Panc1 (cell line): ENCODE data around the gene BICD1. TPM values are rescaled to one million over a fixed set of nuclear protein-coding genes. Genes with fewer than 3 reads are reported as not detected.

Experiments
- ATAC-seq: fragments of 200-7000 bp; cut with Tn5 transposase; 2 replicates; pipeline ENCODE4 v1.9.1; 2020; ENCODE audit warnings: mild to moderate bottlenecking, moderate library complexity
- BruUV-seq: library from RNA; stranded (reverse); fragments of 400-500 nt; replicated peaks from 2 replicates; lab custom pipeline; 2021; lab: Mats Ljungman, UMichigan
- CTCF ChIA-PET: fragments of 300-600 bp; sonication (Branson Sonifier 250); formaldehyde crosslinking; loops from one replicate; lab custom pipeline; 2022; ENCODE audit warnings: antibody characterized with exemption; lab: Charles Lee
- POLR2A ChIA-PET: fragments of 300-600 bp; sonication (Branson Sonifier 250); formaldehyde crosslinking; loops from one replicate; lab custom pipeline; 2022; ENCODE audit warnings: antibody characterized with exemption; lab: Charles Lee
- DNase-seq: peaks from one replicate; pipeline ENCODE4 v3.0.0-alpha.2; 2010; ENCODE audit warnings: low read depth, low spot score
- H3K27ac ChIP-seq: 2 replicates; pipeline ENCODE4 v1.5.1; 2011; ENCODE audit warnings: mild to moderate bottlenecking, low read length, inconsistent platforms
- H3K27me3 ChIP-seq: fragments of 200-500 bp; sonication (Bioruptor generic); 2 replicates; pipeline ENCODE4 v1.6.0; 2014; ENCODE audit warnings: low read length, inconsistent platforms; ENCODE audit not compliant: control insufficient read depth, insufficient read depth
- H3K36me3 ChIP-seq: fragments of 200-500 bp; sonication (Bioruptor generic); 2 replicates; pipeline ENCODE4 v1.5.1; 2014; ENCODE audit warnings: inconsistent platforms, mild to moderate bottlenecking, low read length, moderate library complexity; ENCODE audit not compliant: control insufficient read depth, insufficient read depth
- H3K4me1 ChIP-seq: 2 replicates; pipeline ENCODE4 v1.5.1; 2011; ENCODE audit warnings: inconsistent platforms, mild to moderate bottlenecking, low read length, moderate library complexity; ENCODE audit not compliant: control insufficient read depth, insufficient read depth
- H3K4me3 ChIP-seq, 2 experiments: 2 replicates each; pipeline ENCODE4 v1.5.1; 2011 to 2012; ENCODE audit warnings: low read depth in 2 of 2, low read length in 2 of 2, mild to moderate bottlenecking in 2 of 2, inconsistent platforms in 1 of 2, moderate library complexity in 1 of 2
- H3K9me3 ChIP-seq: fragments of 200-500 bp; sonication (Bioruptor generic); 2 replicates; pipeline ENCODE4 v1.5.1; 2014; ENCODE audit warnings: low read depth, mild to moderate bottlenecking, inconsistent platforms, low read length, moderate library complexity; ENCODE audit not compliant: control insufficient read depth, insufficient read depth
- POLR2AphosphoS5 ChIP-seq: IDR thresholded peaks from 2 replicates; pipeline ENCODE4 v1.6.1; 2012; ENCODE audit warnings: mild to moderate bottlenecking, low read depth, low read length, moderate library complexity
- SIN3A ChIP-seq: IDR thresholded peaks from 2 replicates; pipeline ENCODE4 v1.6.1; 2012; ENCODE audit warnings: low read depth, mild to moderate bottlenecking, low read length, moderate library complexity, borderline replicate concordance; ENCODE audit not compliant: insufficient read depth
- TCF7L2 ChIP-seq: IDR thresholded peaks from 2 replicates; pipeline ENCODE4 v1.6.1; 2011; ENCODE audit warnings: mild to moderate bottlenecking, low read depth, low read length, inconsistent platforms
- in situ Hi-C: cut with HindIII; loops from 2 replicates; pipeline ENCODE4 v1.10.0; 2016; ENCODE audit warnings: low sequenced_read_pairs, low pct_unique_long_range_greater_than_20kb
- intact Hi-C: fragments of 100-400 bp; cut with micrococcal nuclease; formaldehyde crosslinking; loops from one replicate; pipeline ENCODE4 v1.10.0; 2022; ENCODE audit not compliant: unreplicated experiment
- total RNA-seq: library from RNA; stranded (reverse); gene quantifications from one replicate; pipeline ENCODE4 v1.2.1, GENCODE V29; 2021; ENCODE audit not compliant: unreplicated experiment
- TF ChIP-seq, protein P1 (sequence below): fragments of 450-650 bp; IDR thresholded peaks from 2 replicates; pipeline ENCODE4 v1.5.1; 2017; ENCODE audit warnings: mild to moderate bottlenecking
- TF ChIP-seq, protein P2 (sequence below), 2 experiments: IDR thresholded peaks; 2 replicates each; pipeline ENCODE4 v1.6.1; 2011 to 2012; ENCODE audit warnings: low read depth in 2 of 2, control low read depth in 1 of 2, low read length in 1 of 2, mild to moderate bottlenecking in 1 of 2, moderate library complexity in 1 of 2; ENCODE audit not compliant: insufficient read depth in 1 of 2

Gene BICD1
- total RNA-seq, 1 experiment from 2014 or later: 40.0 TPM

DNA sequence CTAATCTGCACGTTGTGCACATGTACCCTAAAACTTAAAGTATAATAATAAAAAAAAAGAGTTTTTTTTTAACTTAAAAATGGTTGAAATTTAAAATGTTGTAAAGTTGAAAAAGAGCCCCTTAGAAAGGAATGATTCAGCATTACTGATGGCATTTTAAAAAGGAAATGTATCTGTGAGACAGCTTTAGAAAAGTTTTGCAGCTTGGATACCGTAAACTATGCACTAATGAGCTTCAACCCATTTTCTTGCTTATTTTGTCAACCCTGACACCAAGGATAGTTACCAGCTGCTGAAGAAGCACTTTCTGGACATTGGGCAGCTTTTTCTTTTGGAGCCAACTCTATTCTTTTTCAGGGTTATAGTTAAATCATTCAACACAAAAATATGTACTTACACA lies 4.3 kb downstream of the BICD1 start:
- H3K36me3 ChIP-seq: no peaks in the 10 kb centered on the region; the same call in 1 of the 2 replicates
- intact Hi-C loops: no loop called here
- ChIA-PET POLR2A (interaction anchor here (0.6 kb wide), 1 partner anchor 23 kb away, joined by 3 read pairs; no protein-coding TSS in a partner anchor), CTCF (interaction anchor here (0.5 kb wide), 1 partner anchor 324 kb away, joined by 4 read pairs; no protein-coding TSS in a partner anchor)
- H3K4me3 ChIP-seq: no peak overlapping the region
- DNase-seq: no peak
- no peaks in the 10 kb centered on the region for H3K27me3 ChIP-seq
- no peak for ATAC-seq
- TF ChIP-seq POLR2AphosphoS5 (no peak), TCF7L2 (no peak), SIN3A (no peak)
- TF ChIP-seq, protein P1, sequence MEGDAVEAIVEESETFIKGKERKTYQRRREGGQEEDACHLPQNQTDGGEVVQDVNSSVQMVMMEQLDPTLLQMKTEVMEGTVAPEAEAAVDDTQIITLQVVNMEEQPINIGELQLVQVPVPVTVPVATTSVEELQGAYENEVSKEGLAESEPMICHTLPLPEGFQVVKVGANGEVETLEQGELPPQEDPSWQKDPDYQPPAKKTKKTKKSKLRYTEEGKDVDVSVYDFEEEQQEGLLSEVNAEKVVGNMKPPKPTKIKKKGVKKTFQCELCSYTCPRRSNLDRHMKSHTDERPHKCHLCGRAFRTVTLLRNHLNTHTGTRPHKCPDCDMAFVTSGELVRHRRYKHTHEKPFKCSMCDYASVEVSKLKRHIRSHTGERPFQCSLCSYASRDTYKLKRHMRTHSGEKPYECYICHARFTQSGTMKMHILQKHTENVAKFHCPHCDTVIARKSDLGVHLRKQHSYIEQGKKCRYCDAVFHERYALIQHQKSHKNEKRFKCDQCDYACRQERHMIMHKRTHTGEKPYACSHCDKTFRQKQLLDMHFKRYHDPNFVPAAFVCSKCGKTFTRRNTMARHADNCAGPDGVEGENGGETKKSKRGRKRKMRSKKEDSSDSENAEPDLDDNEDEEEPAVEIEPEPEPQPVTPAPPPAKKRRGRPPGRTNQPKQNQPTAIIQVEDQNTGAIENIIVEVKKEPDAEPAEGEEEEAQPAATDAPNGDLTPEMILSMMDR: no peak
- TF ChIP-seq, protein P2, sequence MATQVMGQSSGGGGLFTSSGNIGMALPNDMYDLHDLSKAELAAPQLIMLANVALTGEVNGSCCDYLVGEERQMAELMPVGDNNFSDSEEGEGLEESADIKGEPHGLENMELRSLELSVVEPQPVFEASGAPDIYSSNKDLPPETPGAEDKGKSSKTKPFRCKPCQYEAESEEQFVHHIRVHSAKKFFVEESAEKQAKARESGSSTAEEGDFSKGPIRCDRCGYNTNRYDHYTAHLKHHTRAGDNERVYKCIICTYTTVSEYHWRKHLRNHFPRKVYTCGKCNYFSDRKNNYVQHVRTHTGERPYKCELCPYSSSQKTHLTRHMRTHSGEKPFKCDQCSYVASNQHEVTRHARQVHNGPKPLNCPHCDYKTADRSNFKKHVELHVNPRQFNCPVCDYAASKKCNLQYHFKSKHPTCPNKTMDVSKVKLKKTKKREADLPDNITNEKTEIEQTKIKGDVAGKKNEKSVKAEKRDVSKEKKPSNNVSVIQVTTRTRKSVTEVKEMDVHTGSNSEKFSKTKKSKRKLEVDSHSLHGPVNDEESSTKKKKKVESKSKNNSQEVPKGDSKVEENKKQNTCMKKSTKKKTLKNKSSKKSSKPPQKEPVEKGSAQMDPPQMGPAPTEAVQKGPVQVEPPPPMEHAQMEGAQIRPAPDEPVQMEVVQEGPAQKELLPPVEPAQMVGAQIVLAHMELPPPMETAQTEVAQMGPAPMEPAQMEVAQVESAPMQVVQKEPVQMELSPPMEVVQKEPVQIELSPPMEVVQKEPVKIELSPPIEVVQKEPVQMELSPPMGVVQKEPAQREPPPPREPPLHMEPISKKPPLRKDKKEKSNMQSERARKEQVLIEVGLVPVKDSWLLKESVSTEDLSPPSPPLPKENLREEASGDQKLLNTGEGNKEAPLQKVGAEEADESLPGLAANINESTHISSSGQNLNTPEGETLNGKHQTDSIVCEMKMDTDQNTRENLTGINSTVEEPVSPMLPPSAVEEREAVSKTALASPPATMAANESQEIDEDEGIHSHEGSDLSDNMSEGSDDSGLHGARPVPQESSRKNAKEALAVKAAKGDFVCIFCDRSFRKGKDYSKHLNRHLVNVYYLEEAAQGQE (IDR thresholded peaks at IDR 0.05; ENCODE audit: insufficient read depth in 1 of 2, low read depth in 2 of 2, low read length in 1 of 2): no peak
- no peaks in the 10 kb centered on the region for H3K9me3 ChIP-seq
- H3K4me1 ChIP-seq: peaks cover 44% of the 10 kb centered on the region
- in situ Hi-C loops: no loop called here
- no TSS peak for BruUV-seq
- H3K27ac ChIP-seq: 0 out of 2 replicates have a peak overlapping the region, but pooled peaks have one; percentile 29

DNA sequence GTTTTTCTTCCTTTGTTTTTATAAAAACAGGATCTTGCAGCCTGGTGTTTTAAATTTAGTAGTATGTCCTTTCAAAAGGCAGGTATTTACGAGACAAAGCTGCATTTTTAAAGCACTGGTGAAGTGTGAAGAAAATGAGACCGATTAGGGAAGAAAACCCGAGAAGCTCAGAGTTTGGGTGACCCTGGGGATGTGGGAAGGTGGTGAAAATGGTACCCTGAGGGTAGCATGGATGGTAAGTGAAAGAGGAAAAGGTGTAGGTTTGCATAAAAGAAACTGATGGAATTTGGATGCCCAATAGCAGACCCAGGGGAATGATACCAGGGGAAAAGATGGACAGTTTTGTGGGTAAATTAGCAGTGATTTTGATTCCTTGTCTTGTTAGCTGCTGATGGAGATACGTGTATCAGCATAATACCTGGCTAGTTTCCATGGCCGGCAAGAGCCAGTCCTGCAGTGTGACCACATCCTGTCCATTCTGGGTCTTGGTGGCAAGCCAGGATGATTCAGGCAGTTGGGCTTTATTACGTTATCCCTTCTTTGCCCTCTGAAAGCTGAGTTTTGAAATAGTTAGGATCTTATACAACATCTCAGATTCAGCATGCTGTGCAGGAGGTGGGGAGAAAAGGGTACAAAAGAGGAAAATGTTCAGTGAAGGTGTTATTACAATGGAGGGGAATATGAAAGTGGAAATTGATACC lies 8.9 kb downstream of the BICD1 start:
- peak; percentile 99 for ATAC-seq
- DNase-seq: peak; percentile 100
- intact Hi-C loops: no loop called here
- Histone ChIP-seq H3K4me3 (peak overlapping the region in 1 of 2 experiments; percentile 37; a peak in 2 of 4 replicates), H3K9me3 (no peaks in the 10 kb centered on the region), H3K27me3 (no peaks in the 10 kb centered on the region), H3K36me3 (no peaks in the 10 kb centered on the region), H3K27ac (peak overlapping the region; percentile 89), H3K4me1 (peaks cover 48% of the 10 kb centered on the region)
- TF ChIP-seq, protein P2 (IDR thresholded peaks at IDR 0.05; ENCODE audit: insufficient read depth in 1 of 2, low read depth in 2 of 2, low read length in 1 of 2): no peak
- TF ChIP-seq SIN3A: no peak
- peak; percentile 56 for TF ChIP-seq TCF7L2
- TF ChIP-seq, protein P1: no peak
- peak; percentile 84 for TF ChIP-seq POLR2AphosphoS5
- CTCF ChIA-PET: no interaction called here
- BruUV-seq: no TSS peak
- in situ Hi-C loops: no loop called here
- POLR2A ChIA-PET: interaction anchor here (0.6 to 0.7 kb wide), 3 partner anchors 24 to 67 kb away, joined by 4 to 8 read pairs (median 4); no protein-coding TSS in a partner anchor
